NCI-H1436 (cell line): ENCODE measurements around the gene TBX3.

ENCODE experiments used
- DNase-seq: peaks from one replicate; lab custom pipeline; 2025; lab: John Stamatoyannopoulos, UW

The TBX3 gene

DNA sequence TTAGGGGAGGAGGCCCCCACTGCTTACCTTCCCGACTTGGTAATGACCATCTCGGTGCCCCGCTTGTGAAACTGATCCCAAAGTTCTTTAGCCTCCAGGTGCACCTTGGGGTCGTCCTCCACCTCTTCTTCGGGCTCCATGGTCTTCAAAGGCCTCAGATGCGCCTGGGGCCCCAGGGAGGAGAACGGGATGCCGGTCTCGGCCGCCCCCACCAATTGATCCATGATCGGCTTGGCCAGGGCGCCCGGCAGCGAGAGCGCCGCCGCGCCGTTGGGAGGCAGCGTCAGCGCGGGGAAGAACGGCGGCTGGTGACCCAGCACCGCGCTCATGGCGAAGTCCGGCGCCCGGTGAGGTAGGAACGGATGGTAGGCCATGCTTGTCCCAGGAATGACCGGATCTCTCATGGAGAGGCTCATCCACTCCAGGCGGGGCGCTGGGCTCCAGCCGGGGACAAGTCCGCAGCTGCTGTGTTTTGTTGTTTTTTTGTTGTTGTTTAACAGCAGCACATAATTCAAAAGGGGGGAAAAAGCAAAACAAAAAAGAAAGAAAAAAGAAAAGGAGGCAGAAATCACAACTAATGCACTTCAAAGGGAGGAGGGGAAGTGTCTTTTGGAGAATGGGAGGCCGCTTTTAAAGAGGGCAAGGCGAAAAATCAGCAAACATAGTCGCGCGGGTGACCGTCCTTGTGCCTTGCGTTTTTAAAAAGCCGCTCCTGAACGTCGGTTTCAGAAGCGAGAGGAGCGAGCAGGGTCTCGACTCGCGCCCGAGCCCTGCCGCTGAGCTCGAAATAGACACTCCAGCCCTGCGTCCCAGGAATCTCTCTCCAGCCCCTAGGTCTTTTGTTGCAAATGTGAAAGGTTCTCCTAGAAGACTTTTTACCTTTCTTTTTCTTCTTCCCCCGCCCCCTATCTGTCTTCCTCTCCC lies 928 bp downstream of the TBX3 start:
- DNase-seq: no peak

DNA sequence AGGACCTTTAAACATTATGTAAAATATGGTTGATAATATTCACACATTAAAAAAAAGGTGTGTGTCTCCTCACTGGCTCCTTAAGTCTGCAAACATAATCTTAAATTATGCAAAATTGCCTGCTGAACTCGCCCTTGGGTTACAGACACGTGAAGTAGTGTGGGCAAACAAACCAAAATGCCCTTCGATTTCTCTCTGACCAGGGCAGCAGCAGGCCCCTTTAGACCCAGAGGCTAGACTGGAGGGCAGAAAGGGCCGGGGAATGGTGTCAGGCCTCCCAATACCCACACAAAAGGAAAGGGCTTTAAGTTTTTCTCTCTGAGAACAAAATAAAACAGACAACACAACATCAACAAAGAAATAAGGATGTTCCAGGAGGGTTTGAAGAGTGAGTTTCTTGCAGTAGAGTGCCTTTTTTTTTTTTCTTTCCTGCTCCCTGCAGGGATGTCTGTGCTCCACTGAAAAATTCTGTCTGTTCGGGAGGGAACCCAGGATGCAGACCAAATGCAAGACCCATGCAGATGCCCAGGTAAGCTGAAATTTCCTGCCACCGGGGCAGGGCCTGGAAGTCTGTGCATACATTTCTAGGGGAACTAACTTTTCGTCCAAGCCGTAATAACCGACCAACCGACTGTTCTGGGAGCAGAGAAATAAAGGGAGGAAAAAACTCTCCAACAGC lies 1.7 kb downstream of the TBX3 start:
- no peak for DNase-seq

DNA sequence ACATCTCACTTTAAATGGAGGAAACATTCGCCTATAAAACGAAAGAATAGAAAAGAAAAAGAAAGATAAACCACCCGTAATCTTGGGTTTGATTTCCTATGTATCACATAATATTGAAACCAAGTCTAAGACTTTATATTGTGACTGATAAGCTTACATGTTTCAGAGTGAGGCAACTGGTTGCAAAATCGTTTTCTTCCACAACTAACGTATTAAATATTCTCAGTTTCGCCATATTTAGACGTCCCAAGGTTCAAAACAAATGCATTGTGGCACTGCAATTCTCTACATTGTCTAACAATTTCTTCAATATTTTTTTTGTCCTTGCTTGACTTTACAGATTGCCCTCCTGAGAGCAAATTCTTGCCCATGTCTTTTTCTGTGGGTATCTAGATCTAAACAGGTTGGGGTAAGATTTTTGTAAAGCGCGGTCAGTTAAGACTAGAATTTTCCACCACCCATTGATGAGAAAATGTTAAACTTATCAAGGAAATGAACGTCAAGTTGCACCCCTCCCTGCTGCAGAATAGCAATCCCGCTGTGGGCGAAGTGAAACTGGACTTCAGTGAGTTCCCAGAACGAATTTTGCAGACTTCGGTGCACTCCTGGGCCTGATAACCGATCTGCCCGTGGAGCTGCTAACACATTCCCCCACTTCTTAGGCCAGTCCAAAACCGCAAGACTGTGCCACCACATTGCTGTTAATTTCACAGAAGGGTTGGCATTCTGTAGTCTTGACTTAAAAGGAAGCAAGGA lies 2.7 kb downstream of the TBX3 start:
- DNase-seq: no peak

DNA sequence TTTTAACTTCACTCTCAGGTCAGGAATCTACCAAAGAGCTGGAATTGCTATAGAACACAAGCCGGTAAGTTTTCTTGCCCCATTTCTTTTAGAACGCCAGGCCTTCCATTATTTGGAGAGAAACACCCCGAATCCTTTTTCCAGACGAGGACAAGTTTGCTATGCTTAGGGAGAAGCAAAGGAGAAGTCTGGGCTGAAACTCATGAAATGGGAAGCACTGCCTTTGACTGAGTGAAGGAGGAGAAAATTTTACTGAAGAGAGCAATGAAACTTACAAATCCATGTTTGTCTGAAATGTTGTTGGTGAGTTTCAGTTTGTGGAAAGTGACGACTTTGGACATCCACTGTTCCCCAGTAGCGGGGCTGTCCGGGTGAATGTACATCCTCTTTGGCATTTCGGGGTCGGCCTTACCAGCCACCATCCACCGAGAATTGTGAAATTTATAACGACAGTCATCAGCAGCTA lies 3.3 kb downstream of the TBX3 start:
- no peak for DNase-seq

DNA sequence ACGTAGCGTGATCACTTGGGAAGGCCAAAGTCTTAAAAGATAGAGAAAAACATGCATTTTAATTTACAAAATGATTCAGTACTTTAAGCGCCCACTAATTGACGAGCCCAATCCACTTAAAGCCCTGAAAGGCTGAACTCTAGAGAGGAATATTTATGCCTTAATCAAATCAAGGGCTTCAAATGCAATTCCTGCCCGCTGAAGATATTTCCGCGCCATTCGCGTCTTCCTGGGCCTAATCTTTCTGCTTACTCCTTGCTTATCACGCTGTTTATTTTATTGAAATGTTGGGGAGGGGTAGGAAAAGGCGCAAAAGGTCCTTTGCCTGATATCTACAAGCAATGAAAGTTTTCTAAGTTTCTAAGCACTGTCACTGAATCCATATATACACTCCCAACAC lies 4.0 kb downstream of the TBX3 start:
- DNase-seq: no peak

DNA sequence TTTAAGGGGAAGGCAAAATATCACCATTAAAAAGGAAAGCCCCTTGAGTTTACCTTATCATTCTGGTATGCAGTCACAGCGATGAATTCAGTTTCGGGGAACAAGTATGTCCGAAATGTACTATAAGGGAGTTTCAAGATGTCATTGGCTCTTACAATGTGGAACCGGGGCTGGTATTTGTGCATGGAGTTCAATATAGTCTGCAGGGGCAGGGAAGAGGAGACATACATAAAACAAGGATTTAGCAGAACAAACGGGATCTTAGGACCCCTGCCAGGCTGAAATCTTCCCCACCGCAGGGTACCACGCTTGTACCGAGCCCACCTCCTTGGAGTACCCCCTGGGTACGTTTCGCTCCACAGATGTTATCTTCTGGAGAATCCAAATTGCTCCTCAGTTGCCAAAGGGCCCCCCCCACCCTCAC lies 4.5 kb downstream of the TBX3 start:
- no peak for DNase-seq

GRCh38 chr12:114678718-114679117 lies 5.3 kb downstream of the TBX3 start:
- no peak for DNase-seq

GRCh38 chr12:114678028-114678427 lies 5.9 kb downstream of the TBX3 start:
- no peak for DNase-seq

DNA sequence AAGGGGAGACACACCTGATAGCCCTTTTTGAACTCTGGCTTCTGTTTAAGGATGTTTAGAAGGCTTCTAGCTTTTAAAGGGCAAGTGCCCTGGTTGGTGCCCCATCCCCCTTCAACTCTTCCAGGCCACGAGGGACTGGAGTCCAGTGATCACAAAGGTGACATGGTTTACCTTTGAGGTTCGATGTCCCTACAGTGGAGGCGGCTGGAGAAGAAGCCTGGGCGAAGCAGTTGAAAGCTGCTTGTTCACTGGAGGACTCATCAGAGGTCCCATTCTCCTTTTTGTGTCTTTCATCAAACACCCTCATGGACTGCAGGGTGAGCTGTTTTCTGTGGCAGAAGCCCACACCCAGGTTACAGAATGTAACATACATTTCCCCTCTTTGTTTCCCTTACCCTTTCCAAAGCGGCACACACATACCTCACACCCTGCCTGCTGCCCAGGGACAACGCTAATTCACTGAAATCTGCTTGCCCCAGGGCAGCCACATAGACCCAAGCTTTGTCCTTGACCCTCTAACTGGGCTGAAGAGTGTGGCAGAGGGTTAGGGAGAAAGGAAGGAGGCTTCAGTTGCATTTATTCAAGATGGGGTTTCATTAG lies 7.7 kb downstream of the TBX3 start:
- no peak for DNase-seq

DNA sequence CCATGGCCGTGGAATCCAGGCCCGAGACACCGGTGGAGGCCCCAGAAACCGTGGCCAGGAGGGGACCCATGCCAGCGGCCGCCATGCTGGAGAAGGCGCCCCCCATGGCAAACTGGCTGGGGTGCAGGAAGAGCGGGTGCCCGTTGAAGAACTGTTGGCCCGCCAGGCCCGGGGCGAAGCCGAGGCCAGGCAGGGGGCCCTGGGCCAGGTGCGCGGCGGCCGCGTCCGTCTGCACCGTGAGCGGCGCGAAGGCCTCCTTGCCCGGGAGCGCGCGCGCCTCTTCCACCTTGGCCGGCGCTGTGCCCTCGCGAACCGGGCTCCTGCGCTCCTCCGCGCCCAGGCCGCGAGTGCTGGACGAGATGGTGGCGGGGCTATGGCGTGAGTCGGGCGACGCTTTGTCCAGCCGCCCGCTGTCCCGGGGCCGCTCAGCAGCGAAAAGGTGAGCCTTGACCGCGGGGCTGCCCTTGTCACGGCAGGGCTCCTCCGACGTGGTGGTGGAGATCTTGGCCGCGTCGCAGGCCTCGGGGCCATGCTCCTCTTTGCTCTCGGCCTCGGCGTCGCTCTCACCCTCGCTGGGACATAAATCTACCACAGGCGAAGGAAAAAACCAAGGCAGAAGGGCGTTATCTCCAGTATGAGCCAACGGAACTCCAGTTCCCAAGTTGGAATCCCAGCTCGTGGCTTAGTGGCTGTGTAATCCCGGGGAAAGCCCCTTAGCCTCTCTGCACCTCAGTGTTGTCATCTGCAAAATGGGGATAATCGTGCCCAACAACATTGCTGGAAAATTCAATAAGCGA lies 9.5 kb downstream of the TBX3 start:
- DNase-seq: no peak

DNA sequence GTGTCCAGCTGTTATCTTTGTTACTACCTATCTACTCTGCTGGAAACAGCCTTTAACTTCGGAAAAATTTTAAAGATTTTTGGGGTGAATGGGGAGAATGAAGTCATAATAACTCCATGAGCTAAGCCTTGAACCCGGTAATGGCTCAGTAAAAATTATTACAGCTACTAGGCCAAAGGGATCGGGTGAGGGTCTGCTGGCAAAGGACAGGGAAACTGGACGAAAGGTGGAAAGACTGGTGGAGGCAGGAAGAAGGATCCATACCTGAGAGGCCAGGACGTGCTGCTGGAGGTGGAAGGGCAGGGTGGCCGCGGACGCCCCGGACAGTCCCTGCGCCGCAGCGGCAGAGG lies 10.1 kb downstream of the TBX3 start:
- DNase-seq: no peak

DNA sequence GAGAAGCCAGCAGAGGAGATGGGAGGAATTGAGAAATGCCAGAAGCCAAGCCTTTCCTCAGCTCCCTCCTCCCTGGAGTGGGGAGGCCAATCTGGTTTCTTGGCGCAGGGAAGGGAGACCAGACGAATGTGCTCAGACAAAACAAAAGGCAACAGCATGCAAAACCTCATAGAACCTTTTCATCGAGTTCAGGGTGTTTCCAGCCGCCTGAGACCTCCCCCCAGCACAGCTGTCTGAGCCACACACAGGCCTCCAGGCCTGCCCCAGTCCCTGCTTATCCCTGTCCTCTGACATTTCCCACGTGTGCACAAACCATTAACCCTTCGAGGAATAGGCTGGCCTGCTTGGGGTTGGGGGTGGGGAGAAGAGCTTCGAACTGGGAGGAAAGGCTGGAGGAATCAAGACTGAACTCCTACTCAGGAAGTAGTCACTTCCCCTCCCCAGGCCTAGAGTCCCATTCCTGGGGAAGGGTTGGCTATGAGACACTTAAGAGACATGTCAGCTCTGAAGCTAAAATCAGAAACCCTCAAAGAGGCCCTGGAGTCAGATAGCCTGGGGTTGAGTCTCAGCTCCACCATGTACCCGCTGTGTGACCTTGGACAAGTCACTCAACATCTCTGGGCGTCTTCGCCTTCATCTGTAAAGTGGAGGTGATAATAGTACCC lies 10.7 kb downstream of the TBX3 start:
- DNase-seq: no peak

DNA sequence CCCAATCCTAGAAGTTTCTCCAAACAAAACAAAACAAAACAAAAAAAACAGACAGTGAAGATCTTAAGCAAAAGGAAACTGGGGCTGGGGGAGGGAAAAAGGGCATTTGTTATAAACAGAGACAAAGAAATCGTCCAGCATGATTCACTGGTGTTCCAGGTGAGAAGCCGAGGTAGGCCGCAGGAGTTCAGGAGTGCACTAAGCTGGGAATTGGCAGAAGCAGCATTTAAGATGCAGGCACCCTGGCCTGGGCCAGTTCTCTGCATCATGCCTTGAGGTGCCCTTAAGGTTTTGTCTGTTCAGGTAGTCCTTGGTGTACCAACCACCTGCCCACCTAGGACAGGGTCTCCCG lies 11.2 kb downstream of the TBX3 start:
- no peak for DNase-seq

DNA sequence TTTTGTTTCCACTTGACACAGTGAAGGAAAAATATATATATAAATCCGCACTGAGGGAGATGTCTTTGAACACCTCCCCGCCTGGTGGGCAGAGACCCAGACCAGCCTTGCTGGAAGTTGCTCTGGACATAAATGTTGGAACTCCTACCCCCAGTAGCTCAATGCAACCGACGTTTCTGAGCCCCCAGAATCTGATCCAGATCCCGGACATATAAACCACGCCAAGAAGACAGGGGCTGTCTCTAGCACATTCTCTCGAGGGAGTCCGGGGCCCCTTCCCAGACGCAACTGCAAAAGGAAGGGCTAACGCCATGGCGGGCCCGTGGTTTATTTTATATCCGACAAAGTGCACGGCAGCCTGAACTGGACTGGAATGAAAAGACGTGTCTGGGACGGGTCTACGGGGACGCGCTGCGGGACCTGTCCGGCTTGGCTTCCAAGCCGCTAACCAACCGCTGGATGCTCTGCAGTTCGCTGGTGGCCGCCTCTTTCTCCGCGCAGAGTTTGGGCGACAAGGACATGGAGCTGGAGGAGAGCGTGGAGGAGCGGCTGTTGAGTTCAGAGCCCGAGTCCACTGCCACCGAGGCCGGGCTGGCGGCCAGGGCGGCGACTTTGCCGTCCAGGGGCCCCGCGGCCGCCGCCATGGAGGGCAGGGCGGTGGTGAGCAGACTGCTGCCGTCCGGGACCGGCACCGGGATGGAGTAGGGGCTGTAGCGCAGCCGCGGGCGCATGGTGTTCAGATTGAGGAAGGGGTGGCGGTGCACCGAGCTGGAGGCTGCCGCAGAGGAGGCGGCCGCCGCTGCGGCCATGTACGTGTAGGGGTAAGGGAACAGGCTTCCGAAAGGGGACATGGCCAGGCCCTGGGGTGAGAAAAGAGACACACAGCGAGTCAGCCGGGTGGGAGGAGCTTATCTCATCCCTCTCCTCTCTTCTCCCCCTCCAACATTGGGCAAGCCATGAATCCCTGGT lies 12.2 kb downstream of the TBX3 start:
- DNase-seq: no peak

DNA sequence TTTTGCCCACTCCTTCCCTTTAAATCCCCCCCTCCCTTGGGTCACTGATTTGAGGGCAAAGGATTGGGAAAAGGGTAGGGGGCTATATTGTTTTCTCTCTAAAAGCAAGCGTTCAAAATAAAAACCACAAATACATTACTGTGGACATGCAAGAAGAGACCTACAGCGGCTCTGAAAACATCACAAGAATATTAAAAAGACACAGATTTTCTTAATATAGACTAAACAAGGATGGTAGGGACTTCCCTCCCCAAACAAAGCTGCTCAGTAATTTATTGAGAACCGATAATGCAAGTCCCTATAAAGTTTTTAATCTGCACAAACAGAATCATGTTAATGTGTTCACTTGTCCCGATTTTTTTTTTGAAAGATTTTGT lies 12.9 kb downstream of the TBX3 start:
- DNase-seq: no peak

DNA sequence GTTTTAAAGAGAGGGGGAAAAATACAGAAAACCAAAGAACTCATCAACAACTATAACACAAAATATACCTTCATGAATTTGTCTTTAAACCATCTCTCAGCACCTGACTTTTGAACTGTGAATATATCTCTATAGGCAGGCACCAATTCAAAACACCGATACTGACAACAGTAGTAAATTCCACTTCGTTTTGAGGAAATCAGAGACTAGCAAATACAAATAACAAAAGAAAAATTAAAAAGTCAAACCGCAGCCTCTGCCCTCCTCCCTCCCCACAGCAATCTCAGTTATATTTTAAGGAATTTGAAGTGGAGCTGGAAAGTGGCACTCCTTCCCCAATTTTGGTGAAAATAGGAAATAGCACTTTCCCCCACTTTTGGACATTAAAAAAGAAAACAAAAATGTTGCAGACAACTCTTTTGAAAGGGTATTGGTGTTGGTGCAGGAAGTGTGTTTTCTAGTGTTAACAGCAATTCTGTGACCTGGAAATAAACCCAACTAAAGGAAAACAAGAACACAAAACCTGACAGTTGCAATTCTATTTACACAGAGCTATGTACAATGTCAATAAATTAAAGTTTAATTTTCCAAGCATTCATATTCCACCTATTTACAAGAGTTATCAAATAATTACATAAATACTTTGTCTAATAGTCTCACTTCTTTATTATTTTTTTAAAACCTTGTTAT lies 13.5 kb downstream of the TBX3 start:
- DNase-seq: no peak

- DNase-seq: no peak
These were observed 14.3 kb downstream of the TBX3 start for GRCh38 chr12:114669401-114670290.

DNA sequence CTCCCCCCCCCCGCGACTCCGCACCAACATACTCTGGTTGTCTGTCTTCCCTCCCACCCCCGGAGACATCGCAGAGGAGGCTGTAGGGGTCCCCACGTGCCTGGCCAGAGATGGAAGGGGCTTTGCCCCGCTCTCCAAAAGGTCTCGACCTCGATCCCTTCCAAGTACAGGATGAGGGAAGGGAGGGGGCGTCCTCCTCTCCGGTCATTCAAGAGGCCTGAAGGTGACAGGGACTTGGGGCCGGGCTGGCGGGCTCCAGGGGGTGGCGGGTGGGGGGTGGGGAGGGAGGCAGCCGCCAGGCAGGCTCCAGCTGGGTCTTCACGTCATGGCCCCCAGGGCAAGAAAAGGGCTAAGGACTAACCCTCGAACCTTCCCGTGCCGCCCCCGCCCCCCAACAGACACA lies 15.1 kb downstream of the TBX3 start:
- no peak for DNase-seq
